Measurements from ENCODE around the gene CYP26A1.

Gene CYP26A1

GRCh38 chr10:93124580-93125318 lies 51.1 kb downstream of the CYP26A1 start:
- no peak for FAIRE-seq

- FAIRE-seq, result no peak
These were observed 52.3 kb downstream of the CYP26A1 start for GRCh38 chr10:93125966-93126365.

- no peak for FAIRE-seq
These were observed 52.9 kb downstream of the CYP26A1 start for GRCh38 chr10:93126483-93127052.

Measured in colon (tissue), 2 donors.